NCI-H2196 (cell line): ENCODE measurements around the gene FTH1.
"Not testable (repeated sequence)": the region's sequence is repeated elsewhere in the genome, so short reads cannot be mapped to it uniquely, and the experiment has no call there.

ENCODE experiments used
- DNase-seq: peaks from one replicate; lab custom pipeline; 2025; ENCODE audit not compliant: unreplicated experiment; lab: John Stamatoyannopoulos, UW

Gene FTH1

GRCh38 chr11:61967116-61967923 lies at the start of gene FTH1:
TSS of gene FTH1 (minus strand) at chr11:61967634. CDS start at chr11:61967425, 209 bp downstream.
- peak; percentile 92 for DNase-seq

DNA sequence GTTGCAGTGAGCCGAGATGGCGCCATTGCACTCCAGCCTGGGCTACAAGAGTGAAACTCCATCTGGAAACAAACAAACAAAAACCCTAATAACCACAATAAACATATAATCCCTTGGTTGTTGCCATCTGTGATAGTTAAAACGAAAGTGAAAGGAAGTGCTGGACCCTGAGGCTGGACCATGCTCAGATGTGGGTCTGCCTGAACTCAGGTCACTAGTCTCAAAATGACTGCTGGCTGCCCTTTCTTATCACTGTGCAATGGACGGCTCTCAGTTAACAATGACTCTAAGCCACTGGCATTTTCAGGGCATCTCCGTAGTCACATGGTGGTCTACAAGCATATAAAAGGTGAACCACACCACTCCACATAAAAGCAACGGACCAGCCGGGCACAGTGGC lies 48.2 kb upstream of the FTH1 start:
- DNase-seq: no peak

DNA sequence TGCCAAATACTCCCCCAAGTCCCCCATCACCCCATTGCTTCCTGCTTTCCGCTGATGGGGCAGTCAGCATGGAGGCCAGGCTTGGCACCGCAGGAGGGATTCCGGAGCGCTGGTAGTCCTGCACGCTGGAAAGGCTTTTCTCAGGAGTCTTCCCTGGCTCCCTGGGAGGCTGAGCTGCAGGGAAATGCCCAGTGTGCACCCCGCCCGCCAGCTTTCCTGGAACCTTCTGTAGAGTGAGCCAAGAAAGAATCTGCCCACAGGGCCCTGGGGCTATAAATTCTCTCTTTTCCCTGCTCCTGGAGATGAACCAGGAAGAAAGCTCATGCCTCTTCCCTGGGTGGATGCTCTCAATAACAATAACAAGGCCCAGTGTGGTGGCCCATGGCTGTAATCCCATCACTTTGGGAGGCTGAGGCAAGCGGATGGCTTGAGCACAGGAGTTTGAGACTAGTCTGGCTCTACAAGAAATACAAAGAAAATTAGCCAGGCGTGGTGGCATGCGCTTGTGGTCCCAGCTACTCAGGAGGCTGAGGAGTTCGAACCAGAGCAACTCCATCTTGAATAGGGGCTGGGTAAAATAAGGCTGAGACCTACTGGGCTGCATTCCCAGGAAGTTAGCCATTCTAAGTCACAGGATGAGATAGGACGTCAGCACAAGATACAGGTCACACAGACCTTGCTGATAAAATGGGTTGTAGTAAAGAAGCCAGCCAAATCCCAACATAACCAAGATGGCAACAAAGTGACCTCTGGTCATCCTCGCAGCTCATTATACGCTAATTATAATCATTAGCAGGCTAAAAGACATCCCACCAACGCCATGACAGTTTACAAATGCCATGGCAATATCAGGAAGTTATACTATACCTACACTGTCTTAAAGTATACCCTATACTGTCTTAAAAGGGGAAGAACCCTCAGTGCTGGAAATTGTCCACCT lies 46.4 kb upstream of the FTH1 start:
- DNase-seq: no peak

DNA sequence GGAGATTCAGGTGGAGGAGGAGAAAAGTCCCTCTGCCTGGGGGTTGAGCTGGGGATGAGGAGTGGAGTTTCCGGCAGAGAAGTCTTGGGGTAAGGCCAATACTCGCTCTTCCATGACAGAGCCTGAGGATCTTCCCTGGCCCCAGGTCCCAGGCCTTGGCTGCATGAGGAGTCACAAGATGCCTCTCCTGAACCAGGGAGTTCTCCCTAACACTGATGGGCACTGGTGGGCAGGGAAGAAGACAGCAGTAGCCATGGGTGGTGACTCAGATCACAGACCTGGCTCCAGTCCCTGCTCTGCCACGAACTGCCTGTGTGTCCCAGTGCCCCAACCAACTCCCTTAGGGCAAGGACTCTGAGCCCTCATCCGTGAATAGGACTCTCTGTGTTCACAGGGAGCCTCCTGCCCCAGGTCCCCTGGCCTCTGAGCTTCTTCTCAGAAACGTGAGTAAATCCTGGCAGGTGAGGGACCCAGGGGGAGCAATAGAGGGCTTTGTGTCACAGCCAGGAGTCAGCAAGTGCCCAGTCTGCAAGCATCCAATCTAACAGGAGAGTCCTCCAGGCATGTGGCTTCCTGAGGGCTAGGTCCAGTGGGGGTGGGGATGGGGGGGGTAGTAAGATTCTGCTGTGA lies 45.5 kb upstream of the FTH1 start:
- DNase-seq: no peak

DNA sequence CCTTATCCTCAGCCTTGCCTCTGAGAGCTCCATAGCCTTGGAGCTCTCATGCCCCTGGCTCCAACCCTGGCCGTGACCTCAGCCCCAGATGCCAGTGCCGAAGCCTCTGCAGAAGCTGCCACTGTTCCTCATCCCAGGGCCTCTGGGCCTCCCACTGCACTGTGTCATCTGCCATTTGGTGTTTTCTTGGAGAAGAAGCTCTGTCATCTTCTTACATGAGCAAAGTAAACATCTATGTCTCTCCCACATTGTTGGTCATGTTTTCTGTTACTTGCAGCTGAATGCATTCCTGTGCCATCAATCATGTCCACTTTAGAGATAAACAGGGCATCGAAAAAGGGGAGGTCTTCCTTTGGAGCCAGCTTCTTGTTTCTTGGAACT lies 45.0 kb upstream of the FTH1 start:
- DNase-seq: no peak

- DNase-seq: no peak
Measured at GRCh38 chr11:62011881-62012280, 44.4 kb upstream of the FTH1 start.

DNA sequence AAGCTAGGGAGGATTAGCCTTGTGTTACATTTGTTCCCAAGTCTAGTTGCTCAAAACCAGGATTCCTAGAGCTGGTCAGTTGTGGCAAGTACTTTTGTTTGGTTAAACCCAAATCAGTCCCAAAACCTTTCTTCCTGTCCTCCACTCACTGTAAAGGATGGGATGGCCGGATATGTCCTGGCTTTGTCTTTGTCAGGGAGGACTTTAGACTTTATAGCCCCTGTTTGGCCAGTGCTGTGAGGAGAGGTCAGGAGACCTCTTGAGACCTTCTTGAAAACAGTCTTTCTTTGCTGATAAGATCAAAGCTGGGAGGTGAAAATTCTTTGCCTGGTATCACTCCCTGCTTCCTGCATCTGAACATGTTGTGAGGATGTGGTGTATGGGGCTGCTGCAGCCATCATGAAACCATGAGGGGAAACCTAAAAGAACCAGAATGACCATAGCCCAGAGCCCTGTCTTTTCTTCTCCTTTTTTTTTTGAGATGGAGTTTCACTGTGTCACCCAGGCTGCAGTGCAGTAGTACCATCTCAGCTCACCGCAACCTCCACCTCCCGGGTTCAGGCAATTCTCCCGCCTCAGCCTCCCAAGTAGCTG lies 43.6 kb upstream of the FTH1 start:
- DNase-seq: no peak

- DNase-seq: no peak
Measured at GRCh38 chr11:62008193-62008592, 40.8 kb upstream of the FTH1 start.

- no peak for DNase-seq
Measured at GRCh38 chr11:62004473-62004872, 37.0 kb upstream of the FTH1 start.

GRCh38 chr11:62002283-62002682 lies 34.8 kb upstream of the FTH1 start:
- not testable (repeated sequence) for DNase-seq

GRCh38 chr11:62001450-62002191 lies 34.2 kb upstream of the FTH1 start:
- no peak for DNase-seq

DNA sequence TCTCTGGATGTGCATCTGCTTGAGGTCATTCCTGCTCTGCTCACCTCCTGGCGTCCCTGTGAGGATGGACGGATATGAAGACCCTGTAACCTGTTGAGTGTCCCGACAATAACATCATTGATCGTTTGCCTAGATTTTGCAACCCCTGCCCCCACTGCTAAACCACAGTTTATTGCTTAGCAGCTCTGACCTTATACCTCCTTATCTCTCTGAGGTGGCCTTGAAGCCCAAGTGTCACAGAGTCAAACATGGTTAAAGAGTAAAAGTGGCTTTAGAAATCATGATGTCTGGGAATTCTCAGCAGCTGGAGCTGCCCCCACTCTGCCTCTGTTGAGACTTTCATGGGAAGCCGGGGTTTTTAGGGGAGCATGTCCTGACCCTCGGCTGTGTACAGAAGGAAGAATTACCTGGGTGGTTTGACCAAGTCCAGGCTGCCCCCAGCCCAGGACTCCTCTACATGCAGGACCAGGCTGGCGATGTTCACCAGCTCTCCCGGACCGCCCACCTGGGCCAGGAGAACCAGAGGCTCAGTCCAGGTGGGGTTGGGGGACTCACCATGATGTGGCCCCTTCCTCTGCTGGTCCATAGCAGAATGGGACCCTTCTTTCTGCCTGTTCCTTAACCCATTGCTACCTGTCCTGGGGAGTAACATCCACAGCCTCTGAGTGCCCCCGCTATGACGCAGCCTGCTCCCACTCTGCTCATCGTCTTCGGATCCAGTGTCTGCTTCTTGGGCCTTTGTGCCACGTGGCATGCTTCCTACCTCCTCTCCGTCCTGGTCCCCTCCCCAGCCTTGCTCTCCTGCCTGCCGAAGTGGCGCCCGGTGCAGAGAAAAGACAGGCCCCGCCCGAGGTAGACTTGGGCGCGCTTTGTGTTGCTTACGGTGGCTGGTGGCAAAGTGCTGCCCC lies 33.4 kb upstream of the FTH1 start:
- no peak for DNase-seq

DNA sequence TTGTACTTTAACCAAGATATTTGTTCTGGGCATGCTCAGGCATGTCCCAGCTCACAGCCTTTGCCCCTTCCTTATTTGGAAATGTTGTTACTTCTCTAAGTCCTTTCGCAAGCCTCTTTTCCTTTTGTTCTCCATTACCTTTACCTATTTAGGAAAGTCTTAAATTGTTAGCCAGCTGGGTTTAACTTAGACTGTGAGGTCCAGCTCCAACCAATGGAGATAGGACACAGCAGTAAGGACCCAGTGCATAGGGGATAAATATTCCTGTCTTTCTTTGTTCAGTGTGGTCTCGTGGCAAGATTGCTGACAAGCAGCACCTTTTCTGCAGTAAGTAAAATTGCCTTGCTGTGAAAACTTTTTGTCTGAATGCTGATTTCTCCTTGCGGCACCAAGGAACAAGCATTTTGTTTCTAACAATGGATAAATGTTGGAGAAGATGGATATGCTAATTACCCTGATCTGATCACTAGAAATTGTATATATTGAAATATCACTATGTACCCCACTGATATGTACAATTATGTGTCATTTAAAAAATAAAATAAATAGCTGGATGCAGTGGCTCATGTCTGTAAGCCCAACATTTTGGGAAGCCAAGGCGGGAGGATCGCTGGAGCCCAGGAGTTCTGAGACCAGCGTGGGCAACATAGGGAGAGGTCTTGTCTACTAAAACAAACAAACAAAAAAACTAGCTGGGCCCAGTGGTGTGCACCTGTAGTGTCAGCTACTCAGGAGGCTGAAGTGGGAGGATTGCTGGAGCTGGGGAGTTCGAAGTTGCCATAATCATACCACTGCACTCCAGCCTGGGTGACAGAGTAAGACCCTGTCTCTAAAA lies 31.9 kb upstream of the FTH1 start:
- DNase-seq: no peak

GRCh38 chr11:61996933-61997332 lies 29.5 kb upstream of the FTH1 start:
- DNase-seq: no peak

DNA sequence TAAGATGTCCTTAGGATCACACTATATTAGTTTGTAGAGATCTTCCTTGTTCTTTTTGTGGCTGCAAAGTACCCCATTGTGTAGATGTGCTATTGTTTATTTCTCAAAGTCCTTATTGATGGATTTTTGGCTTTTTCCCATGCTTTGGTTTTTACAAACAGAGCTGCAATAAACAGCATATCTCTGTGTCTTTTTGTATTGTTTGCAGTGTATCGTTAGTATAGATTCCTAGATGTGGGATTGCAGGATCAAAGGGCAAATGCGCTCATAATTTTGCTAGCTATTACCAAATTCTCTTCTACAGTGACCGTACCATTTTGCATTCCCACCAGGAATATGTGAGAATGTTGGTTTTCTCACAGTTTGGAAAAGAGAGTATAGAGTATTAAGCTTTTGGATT lies 27.5 kb upstream of the FTH1 start:
- DNase-seq: no peak

GRCh38 chr11:61985869-61986268 lies 18.4 kb upstream of the FTH1 start:
- DNase-seq: no peak

- DNase-seq: no peak
Measured at GRCh38 chr11:61983419-61983818, 16.0 kb upstream of the FTH1 start.

DNA sequence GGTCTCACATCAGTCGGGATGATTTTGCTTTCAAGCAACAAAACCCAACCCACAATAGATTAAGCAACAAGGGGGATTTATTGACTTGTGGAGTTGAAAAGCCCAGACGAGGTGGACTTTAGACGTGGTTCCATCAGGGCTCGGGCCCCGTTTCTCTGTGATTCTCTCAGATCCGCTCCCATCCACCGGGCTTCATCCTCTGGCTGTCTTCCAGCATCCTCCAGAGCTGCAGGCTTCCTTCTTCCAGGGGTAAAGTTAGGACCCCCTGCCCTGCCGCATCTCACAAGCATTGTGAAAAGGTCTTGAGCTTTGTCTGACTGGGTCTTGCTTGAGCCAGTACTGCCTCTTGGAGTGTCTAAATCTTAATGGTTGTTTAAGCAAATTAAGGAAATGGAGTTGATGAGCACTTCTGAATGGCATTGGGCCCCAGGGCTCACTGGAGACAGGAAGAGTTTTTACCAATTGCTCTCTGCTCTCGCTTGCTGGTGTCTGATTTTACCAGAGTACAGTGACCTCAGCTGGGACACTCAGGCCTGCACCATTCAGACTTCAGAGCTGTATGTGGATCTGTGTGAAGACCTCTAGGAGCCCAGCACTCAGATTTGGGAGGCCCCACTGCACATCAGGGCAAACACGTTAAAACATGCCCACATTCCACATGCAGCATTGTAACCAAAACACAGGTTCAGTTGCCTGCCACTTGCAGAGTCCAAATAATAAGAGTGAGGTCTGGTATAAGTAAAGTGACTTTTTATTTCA lies 13.5 kb upstream of the FTH1 start:
- no peak for DNase-seq
